ENCODE data around the gene BAIAP2L2.

The BAIAP2L2 gene

GRCh38 chr22:38051900-38052862 is 58.3 kb downstream of the BAIAP2L2 start:
- H3K27ac ChIP-seq, result no peak overlapping the region
- TF ChIP-seq CTCF (IDR thresholded peaks at IDR 0.05) (peak; percentile 90), ZFX (IDR thresholded peaks at IDR 0.05; ENCODE audit: borderline replicate concordance) (no peak)

DNA sequence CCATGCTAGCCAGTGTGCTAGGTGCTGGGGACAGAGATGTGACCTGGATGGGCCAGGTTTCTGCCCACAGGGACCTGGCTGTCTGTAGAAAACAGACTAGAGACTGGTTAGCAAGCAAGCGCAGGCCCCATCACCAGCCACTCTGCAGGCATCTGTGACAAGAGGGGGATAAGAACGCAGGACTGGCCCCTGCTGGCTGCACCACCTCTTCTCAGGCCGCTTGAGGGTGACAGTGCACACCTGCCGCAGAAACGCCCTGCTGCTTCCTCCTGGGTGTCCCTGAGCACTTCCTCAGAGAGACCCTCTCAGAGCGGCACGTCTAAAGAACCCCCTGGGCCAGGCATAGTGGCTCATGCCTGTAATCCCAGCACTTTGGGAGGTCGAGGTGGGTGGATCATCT is 59.2 kb downstream of the BAIAP2L2 start:
- TF ChIP-seq CTCF (IDR thresholded peaks at IDR 0.05) (no peak), ZFX (IDR thresholded peaks at IDR 0.05; ENCODE audit: borderline replicate concordance) (no peak)
- no peak overlapping the region for H3K27ac ChIP-seq

GRCh38 chr22:38050720-38051119 is 59.8 kb downstream of the BAIAP2L2 start:
- no peak overlapping the region for H3K27ac ChIP-seq
- TF ChIP-seq ZFX (IDR thresholded peaks at IDR 0.05; ENCODE audit: borderline replicate concordance) (no peak), CTCF (IDR thresholded peaks at IDR 0.05) (no peak)

DNA sequence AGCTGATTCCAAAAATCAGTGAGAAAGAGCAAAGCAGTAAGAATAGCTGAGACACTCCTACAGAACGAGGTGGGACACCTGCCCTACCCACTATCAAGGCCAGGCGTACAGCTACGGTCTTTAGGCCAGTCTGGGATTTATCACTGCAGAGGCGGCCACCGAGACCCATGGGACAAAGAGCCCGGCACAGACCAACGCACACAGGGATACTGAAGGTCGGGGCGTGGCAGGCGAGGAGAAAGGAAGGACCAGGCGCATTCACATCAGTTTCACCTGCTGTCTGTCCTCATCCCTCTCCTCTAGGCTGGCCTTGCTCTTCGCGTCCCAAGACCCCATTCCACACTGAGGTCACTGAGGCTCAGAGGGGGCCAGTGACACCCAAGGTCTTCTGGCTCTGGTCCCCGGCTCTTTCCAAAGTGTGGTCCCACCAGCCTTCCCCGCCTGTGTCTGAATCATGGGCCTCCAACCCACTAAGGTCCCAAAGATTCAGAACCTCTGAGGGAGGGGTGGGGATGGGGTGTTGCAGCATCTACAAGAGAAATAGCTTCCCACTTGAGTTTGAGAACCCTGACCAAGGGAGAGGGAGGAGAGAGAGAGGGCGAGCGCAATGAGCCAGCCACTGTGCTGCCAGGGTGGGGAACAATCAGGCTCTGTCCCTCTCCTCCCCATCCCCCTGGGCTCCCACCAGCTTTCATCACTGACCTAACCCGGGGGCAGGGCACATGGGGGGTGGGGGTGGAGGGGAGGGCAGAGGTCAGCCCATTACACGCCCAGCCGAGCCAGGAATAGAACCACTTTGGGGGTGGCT is 60.5 kb downstream of the BAIAP2L2 start:
- no peak overlapping the region for H3K27ac ChIP-seq
- no peak for TF ChIP-seq ZFX (IDR thresholded peaks at IDR 0.05; ENCODE audit: borderline replicate concordance)
- no peak for TF ChIP-seq CTCF (IDR thresholded peaks at IDR 0.05)

GRCh38 chr22:38046070-38046748 is 64.3 kb downstream of the BAIAP2L2 start:
- H3K27ac ChIP-seq, result no peak overlapping the region
- TF ChIP-seq CTCF (IDR thresholded peaks at IDR 0.05) (no peak), ZFX (IDR thresholded peaks at IDR 0.05; ENCODE audit: borderline replicate concordance) (no peak)

DNA sequence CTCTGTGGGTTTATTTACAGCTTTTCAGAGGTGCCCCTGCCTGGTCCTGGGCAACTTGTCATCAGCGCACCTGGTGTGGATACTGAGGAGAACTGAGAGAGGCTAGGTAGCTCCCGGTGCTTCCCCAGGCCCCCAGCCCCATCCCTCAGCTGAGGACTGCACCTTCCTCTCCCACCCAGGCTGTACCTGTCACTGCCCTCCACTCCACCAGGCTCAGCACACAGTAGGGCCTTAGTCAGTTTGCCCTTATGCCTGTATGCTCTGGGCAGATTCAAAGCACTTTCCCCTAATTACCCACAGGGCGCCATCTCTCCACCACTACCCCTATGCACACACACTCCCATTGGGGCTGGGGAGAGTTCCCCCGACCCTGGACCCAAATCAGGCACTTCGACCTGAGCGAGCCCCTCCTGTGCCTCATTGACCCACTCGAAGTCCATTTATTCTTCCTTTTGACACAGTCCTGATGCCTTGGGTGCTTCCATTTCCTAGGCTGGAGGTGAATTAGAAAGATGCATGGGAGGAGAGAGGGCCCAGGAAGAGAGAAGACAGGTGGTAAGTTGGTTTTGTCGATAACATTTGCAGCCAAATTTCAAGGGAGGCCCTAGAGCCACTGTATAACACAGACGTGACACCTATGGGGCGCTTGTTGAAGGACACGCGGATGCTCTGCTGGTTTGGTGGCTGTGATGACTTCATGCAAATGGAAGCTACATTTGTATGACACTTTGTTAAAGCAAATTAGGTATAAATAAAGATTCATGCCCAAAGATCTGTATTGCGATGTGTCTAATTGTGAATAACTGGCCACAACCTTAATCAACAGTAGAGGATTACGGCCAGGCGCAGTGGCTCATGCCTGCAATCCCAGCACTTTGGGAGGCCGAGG is 67.1 kb downstream of the BAIAP2L2 start:
- TF ChIP-seq CTCF (IDR thresholded peaks at IDR 0.05) (no peak), ZFX (IDR thresholded peaks at IDR 0.05; ENCODE audit: borderline replicate concordance) (no peak)
- H3K27ac ChIP-seq, result no peak overlapping the region

Data from 22Rv1 (cell line).